Nephron (organoid): ENCODE results near the gene VWA7.

ENCODE experiments used
- H3K27ac Mint-ChIP-seq, 3 experiments: 2 replicates each; pipeline ENCODE4 v1.8.0; 2020; ENCODE audit warnings: mixed read lengths in 3 of 3, mild to moderate bottlenecking in 2 of 3, moderate library complexity in 1 of 3
- H3K27me3 Mint-ChIP-seq: 2 replicates; pipeline ENCODE4 v1.8.0; 2021; ENCODE audit warnings: low read depth, mild to moderate bottlenecking, moderate library complexity, mixed read lengths
- H3K36me3 Mint-ChIP-seq: 2 replicates; pipeline ENCODE4 v1.8.0; 2020; ENCODE audit warnings: low read depth, mixed read lengths
- H3K4me1 Mint-ChIP-seq: 2 replicates; pipeline ENCODE4 v1.8.0; 2020; ENCODE audit warnings: mixed read lengths
- H3K4me3 Mint-ChIP-seq, 3 experiments: 2 replicates each; pipeline ENCODE4 v1.8.0; 2020; ENCODE audit warnings: mild to moderate bottlenecking in 3 of 3, mixed read lengths in 3 of 3, moderate library complexity in 2 of 3
- H3K9me3 Mint-ChIP-seq: 2 replicates; pipeline ENCODE4 v1.8.0; 2020; ENCODE audit warnings: mixed read lengths
- CTCF ChIP-seq, 3 experiments: fragments of 200-600 bp; sonication (generic); IDR thresholded peaks; one replicate each; pipeline ENCODE4 v1.5.0; 2021; ENCODE audit warnings: antibody characterized with exemption in 3 of 3; ENCODE audit not compliant: unreplicated experiment in 3 of 3

Gene VWA7

GRCh38 chr6:31767096-31767645 lies 10.0 kb downstream of the VWA7 start:
- Mint-ChIP-seq H3K4me1 (peaks cover 15% of the 10 kb centered on the region), H3K27ac (no peak overlapping the region), H3K36me3 (peaks cover 1% of the 10 kb centered on the region), H3K27me3 (no peaks in the 10 kb centered on the region), H3K9me3 (no peaks in the 10 kb centered on the region), H3K4me3 (no peak overlapping the region)
- no peak for TF ChIP-seq CTCF (IDR thresholded peaks at IDR 0.05; ENCODE audit: unreplicated experiment in 3 of 3)

GRCh38 chr6:31765910-31766794 lies 11.0 kb downstream of the VWA7 start:
- no peaks in the 10 kb centered on the region for H3K27me3 Mint-ChIP-seq
- H3K4me1 Mint-ChIP-seq, result peaks cover 15% of the 10 kb centered on the region
- no peaks in the 10 kb centered on the region for H3K9me3 Mint-ChIP-seq
- H3K4me3 Mint-ChIP-seq, result peak overlapping the region in 1 of 3 experiments; percentile 40
- peaks cover 5% of the 10 kb centered on the region for H3K36me3 Mint-ChIP-seq
- no peak for TF ChIP-seq CTCF (IDR thresholded peaks at IDR 0.05; ENCODE audit: unreplicated experiment in 3 of 3)
- no peak overlapping the region for H3K27ac Mint-ChIP-seq

GRCh38 chr6:31765559-31765909 lies 11.6 kb downstream of the VWA7 start:
- Mint-ChIP-seq H3K4me3 (peak overlapping the region in 1 of 3 experiments; percentile 36), H3K27me3 (no peaks in the 10 kb centered on the region), H3K36me3 (peaks cover 10% of the 10 kb centered on the region), H3K27ac (no peak overlapping the region), H3K4me1 (peaks cover 15% of the 10 kb centered on the region), H3K9me3 (no peaks in the 10 kb centered on the region)
- TF ChIP-seq CTCF (IDR thresholded peaks at IDR 0.05; ENCODE audit: unreplicated experiment in 3 of 3), result no peak

- no peak overlapping the region for H3K4me3 Mint-ChIP-seq
- peaks cover 16% of the 10 kb centered on the region for H3K36me3 Mint-ChIP-seq
- TF ChIP-seq CTCF (IDR thresholded peaks at IDR 0.05; ENCODE audit: unreplicated experiment in 3 of 3), result no peak
- peaks cover 15% of the 10 kb centered on the region for H3K4me1 Mint-ChIP-seq
- no peaks in the 10 kb centered on the region for H3K27me3 Mint-ChIP-seq
- peak overlapping the region; percentile 76 to 90 (median 87) for H3K27ac Mint-ChIP-seq
- H3K9me3 Mint-ChIP-seq, result no peaks in the 10 kb centered on the region
Measured at GRCh38 chr6:31764198-31764597, 12.9 kb downstream of the VWA7 start.

GRCh38 chr6:31763619-31763940 lies 13.5 kb downstream of the VWA7 start:
- Mint-ChIP-seq H3K9me3 (no peaks in the 10 kb centered on the region), H3K36me3 (peaks cover 21% of the 10 kb centered on the region), H3K27me3 (no peaks in the 10 kb centered on the region), H3K4me1 (peaks cover 15% of the 10 kb centered on the region), H3K4me3 (peak overlapping the region in 2 of 3 experiments; percentile 22 to 32), H3K27ac (peak overlapping the region; percentile 76 to 90 (median 87))
- no peak for TF ChIP-seq CTCF (IDR thresholded peaks at IDR 0.05; ENCODE audit: unreplicated experiment in 3 of 3)
